G401 (cell line): Measurements from ENCODE around the gene CHCHD3. TPM values are rescaled to one million over a fixed set of nuclear protein-coding genes. Genes with fewer than 3 reads are reported as not detected.
A peak's percentile ranks its signal among the peaks of the same experiment; 100 is the strongest.

ENCODE experiments used
- DNase-seq: peaks from one replicate; pipeline ENCODE4 v3.0.0-alpha.2; 2015; ENCODE audit warnings: low spot score
- in situ Hi-C: cut with HindIII; loops from 2 replicates; pipeline ENCODE4 v1.10.0; 2016; ENCODE audit warnings: low sequenced_read_pairs, mixed read lengths
- total RNA-seq: library from RNA; depleted of rRNA; stranded (reverse); fragments of >200 nt; shearing (Covaris generic); gene quantifications from 2 replicates; pipeline ENCODE4 v1.2.3, GENCODE V29; 2014

The CHCHD3 gene
- total RNA-seq, 1 experiment from 2014 or later, result 220 TPM

DNA sequence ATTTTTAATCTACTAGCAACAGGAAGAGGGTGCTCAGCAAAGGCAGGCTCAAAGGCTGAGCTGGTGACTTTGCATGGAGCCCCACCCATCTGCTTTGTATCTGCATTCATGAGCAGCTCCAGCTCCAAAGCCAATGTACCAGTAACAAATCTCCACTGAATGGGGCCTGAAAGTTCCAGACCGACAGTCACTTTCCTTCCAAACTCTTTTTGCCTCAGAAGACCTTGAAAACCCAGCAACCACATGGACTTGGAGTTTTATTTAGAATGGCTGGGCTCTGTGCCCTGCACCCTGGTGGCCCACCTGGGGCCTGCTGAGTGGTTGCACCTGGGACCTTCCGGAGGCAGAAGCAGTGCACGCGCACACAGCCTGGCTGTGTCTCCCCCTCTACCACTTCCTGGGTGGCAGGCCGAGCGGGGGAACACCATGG lies 310.6 kb downstream of the CHCHD3 start:
- in situ Hi-C loops, result no loop called here
- peak; percentile 47 for DNase-seq

DNA sequence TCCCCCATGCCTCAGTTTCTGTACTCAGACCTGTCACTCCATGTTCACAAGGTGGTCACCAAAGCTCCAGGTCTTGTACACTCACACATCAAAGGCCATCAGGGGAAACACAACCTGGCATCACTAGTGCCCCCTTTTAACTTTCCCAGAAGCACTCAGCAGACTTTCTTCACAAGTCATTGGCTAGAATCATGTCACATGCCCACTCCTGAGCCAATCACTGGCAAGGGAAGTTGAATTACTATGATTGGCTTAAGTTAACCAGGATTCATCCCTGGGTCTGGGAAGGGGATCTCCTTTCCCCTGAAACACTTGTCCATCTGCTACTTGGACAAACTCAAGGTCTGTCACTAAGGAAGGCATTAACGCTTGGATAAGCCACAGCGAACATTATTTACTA lies 311.8 kb downstream of the CHCHD3 start:
- in situ Hi-C loops, result no loop called here

DNA sequence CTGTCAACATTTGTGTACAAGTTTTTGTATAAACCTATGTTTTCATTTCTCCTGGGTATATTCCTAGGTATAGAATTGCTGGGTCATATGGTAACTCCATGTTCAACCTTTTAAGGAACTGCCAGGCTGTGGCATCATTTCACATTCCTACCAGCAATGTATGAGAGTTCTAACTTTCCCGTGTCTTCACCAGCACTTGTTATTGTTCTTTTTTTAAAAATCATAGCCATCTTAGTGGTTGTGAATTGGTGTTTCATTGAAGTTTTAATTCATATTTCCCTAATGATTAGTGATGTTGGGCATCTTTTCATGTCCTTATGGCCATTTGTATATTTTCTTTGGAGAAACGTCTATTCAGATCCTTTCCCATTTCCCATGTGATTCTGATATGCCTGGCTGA lies 312.6 kb downstream of the CHCHD3 start:
- in situ Hi-C loops, result no loop called here
- DNase-seq, result no peak

More for the DNA sequence above, 311.8 kb downstream of the CHCHD3 start:
- DNase-seq, result no peak

DNA sequence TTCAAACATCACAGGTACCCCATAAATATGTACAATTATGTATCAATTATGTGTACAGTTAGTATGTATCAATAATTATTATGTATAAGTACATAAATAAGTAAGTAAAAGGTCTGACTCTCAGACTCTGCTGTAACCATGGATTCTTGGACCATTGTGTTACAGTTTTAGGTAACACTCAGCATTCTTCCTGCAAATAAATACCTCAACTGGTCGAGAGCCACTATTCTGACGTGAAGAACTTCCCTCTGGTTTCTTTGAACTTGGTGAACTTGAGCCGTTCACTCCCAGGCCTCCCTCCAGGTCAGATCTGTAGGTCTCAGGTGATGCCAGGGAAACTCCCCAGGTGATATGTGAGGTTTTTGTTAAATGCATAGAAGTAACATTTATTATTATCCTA lies 313.8 kb downstream of the CHCHD3 start:
- in situ Hi-C loops, result no loop called here
- no peak for DNase-seq

DNA sequence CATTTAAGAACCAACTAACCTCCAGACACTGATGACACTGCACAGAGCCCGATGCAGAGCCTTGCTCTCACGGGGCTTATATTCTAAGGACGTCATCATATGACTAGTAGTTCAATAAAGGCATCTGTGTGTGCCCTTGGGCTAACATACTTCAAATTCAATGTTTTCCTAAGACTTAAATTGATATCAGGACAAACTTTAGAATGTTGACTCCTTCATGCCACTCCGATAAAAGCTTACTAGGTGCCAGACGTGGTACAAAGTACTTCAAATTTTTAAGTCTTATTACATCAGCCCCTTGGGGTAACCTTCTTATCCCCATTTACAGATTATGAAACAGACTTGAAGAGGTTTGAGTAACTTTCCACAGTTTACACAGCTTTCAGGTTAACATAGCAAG lies 314.5 kb downstream of the CHCHD3 start:
- no peak for DNase-seq
- in situ Hi-C loops, result no loop called here

DNA sequence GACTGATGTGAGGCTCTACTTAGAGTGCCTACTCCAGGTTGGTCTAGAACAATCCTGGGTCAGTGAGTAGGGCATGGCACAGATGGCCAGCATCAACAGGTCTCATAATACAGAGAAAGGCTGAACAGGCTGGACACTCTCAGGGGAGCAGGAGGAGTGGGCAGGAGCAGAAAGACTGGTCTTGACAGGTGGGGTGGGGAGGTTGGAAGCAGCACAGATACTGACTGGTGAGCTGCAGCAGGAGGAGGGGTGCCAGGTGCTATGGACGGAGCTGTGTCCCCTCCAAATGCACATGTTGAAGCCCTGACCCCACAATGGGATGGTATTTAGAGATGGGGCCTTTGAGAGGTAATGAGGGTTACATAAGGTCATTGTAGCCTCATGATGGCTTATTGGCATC lies 315.2 kb downstream of the CHCHD3 start:
- in situ Hi-C loops, result no loop called here
- DNase-seq, result no peak

DNA sequence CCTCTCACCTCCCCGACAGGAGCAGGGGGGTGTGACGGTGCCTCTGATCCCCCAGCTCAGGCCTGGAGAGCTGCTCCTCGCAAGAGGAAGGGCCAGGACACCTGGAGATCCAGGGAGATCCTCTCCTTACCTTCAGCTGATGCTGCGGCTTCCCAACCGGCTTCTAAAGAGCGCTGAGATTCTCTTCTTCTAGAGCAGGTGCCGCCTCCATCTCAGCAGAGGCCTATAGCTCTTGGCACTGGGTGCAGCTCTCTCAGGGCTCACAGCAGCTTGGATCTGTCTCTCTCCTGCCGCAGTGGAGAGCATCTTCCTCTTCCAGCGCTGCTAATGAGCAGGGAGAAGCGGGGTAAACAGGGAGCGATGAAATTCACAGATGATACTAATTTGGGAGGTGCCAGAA lies 316.0 kb downstream of the CHCHD3 start:
- no peak for DNase-seq
- in situ Hi-C loops, result no loop called here

DNA sequence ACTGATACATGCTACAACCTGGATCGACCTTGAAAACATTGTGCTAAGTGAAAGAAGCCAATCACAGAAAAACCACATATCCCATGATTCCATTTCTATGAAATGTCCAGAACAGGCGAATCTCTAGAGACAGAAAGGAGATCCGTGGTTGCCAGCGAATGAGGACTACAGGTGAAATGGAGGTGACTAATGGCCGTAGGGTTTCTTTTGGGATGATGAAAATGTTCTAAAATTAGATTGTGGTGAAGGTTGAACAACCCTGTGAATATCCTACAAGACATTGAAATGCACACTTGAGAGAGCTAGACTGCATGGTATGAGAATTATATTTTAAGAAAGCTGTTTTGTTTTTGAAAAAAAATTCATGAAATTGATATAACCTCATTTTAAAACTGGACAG lies 317.1 kb downstream of the CHCHD3 start:
- in situ Hi-C loops, result no loop called here
- DNase-seq, result no peak

DNA sequence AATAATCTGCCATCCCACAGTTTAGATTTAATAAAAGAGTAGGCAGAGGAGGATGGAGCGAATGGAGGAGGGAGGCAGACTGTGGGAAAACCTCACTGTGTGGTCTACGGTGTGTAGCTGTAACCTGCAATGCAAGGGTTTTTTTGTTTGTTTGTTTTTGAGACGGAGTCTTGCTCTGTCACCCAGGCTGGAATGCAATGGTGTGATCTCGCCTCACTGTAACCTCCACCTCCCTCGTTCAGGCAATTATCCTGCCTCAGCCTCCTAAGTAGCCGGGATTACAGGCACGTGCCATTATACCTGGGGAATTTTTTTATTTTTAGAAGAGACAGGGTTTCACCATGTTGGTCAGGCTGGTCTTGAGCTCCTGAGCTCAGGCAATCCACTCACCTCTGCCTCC lies 321.0 kb downstream of the CHCHD3 start:
- in situ Hi-C loops, result no loop called here
- DNase-seq, result no peak

DNA sequence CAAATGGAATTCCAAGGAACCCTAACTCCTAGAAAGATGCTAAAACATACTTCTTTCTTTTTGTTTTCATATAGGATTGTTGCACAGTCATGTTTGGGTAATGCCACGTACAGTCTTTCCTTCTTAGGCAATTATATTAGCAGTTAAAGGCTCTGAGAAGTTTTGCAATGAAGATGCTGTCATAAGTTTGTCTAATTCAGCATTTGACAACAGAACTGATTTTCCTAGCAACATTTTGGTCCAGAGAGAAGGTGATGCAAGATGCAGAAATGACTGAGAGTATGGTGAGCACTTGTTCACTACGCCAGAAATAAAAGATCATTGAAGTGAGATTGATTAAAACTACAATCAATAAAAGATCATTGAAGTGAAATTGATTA lies 321.7 kb downstream of the CHCHD3 start:
- no peak for DNase-seq
- in situ Hi-C loops, result no loop called here

DNA sequence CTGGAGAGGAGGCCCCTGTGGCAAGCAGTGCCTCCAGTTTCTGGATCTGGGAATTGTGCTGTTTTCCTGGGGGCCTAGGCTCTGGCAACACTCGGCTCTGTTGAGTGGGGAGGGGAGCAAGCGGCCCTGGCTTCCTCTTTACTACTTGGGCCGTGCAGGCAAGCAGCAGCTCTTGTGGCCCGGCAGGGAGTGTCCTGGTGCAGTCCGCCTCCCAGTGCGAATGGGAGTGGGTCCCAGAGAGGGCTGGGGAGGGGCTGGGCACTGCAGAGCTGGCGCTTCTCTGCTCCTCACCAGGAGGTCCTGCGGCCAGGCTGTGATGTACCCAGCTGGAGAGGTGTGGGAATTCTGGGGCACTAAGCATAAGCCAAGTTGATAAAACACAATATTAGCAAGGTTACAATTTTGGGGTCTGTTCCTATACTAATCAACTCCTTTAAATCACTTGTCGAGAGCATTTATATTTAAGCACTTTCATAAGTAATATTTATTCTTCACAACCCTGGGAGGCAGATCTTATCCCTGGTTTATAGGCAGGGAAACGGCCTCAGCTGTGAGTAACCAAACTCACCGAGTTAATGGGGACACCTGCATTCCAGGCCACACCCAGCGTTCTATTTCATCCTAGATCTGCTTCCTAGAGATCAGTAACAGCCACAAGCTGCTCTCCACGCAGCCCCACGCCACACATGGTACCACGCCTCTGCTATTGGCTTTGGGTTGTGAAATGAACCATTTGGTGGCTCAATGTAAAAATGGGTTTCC lies 322.2 kb downstream of the CHCHD3 start:
- no peak for DNase-seq
- in situ Hi-C loops, result no loop called here

DNA sequence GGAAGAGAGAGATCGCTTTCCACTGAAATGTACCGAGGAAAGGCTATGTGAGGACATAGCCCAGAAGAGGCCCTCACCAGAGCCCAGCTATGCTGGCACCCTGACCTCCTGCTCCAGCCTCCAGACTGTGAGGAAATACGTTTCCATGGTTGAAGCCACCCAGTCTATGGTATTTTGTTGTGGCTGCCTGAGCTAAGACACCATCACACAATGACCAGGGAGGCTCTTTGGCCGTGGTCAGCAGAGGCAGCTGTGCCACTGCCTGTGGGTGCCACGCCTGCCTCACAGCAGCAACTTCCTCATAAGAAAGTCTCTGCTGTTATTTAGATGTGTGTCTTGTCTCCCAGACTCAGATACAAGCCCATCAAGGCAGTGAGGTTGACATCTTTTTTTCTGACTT lies 322.9 kb downstream of the CHCHD3 start:
- no peak for DNase-seq
- in situ Hi-C loops, result no loop called here

DNA sequence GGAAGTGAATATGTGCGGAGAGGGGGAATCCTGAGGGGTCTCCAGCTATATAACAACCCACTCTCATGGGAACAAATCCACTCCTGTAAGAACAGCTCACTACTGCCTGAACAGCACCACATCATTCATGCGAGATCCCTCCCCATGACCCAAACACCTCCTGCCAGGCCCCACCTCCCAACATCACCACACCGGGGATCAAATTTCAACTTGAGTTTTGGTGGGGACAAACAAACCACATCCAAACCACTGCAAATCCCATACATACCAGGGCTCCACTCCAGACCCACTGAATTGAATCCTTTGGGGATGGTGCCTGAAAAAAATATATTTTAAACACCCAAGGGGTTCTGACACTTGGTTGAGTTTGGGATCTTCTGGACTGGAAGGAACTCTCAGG lies 324.1 kb downstream of the CHCHD3 start:
- no peak for DNase-seq
- in situ Hi-C loops, result no loop called here

DNA sequence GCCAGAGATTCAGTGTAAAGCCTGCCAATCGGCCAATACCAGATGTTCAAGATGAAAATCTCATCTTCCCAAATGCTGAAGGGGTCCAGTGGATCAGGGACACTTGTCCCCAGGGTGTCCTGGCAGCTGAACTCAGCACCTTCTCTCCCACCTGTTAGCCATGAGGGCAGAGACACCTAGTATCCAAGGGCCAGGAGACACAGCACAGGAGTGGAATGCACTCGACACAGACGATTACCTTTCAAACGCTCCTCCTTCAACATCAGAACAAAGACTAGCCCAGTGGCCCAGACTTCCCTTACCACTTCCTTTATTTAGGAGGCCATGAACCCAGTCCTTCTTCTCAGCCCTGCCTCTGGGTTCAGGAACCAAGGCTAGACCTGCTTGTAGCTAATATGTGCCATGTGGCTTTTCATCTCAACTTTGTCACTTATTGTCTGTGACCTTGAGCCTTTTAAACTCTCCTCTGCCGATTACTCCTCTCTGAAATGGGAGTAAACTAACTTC lies 325.4 kb downstream of the CHCHD3 start:
- DNase-seq, result no peak
- in situ Hi-C loops, result no loop called here

DNA sequence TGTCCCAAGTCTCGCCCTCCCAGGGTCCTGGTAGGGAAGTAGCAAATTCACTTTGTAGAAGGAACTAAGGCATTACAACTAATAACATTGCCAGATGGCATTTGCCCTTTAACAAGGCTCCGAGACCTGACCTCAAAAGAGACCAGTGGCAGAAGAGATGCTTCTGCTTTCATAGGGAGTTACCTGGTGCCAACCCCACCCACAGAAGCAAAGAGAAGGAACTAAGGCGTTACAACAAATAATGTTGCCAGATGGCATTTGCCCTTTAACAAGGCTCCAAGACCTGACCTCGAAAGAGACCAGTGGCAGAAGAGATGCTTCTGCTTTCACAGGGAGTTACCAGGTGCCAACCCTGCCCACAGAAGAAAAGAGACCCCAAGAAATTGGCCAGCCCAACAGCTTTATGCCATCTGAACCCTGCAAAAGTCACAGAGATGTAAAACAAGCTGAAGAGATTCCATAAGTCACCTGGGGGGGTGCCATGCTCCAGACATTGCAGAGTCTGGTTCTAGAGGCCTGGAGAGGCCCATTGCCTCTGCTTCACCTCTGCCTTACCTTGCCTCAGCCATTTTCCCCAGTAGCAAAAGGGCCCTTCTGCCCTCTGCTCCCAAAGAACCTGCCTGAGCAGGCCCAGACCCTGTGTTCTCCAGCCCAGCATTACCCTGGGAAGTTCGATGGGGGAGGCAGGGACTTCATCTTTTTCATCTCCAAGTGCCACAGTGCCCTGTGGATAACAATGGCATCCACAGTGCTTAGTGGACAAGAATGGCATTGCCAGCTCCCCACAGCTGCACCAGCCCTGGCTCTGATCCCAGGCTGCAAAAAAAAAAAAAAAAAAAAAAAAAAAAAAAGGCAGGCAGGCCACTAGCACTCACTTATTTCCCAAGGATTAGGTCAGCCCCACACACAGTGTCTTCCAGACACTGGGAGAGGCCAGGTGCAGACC lies 326.1 kb downstream of the CHCHD3 start:
- DNase-seq, result no peak
- in situ Hi-C loops, result no loop called here

DNA sequence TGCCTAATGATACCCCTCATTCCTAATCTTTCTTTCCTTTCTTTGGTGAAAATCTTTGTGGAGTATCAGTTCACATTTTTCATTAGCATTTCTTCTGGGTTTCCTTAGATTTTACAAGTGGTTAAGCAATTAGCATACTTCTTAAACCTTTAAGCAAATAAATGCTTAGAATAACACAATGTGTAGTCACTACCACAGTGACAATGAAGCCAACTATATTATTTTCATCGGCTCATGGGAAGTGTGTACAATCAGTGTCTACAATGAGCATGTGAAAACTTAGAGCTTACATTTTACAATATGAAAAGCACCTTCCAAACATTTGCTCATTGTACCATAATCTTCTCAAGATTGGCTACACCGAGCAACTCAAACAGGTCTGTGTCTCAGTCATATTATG lies 329.5 kb downstream of the CHCHD3 start:
- no peak for DNase-seq
- in situ Hi-C loops, result no loop called here

DNA sequence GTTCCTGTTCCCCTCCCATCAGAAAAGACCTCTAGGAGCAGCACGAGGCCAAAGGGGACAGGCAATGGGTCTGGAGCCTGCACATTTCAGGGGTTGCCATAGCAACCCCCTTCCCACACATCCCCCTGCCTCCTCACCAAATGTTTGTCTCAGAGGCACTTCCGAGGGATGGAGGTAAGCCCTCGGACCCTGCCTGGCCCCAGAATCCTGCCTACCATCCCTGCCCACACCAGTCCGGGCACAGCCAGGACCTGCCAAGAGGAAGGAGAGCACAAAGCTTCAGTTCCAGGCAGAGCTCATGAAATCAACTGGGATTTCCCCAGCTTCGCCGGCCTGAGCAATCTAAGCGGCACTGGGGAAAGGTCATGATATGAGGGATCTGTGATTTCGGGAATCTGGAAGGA lies 330.6 kb downstream of the CHCHD3 start:
- in situ Hi-C loops, result no loop called here
- no peak for DNase-seq

DNA sequence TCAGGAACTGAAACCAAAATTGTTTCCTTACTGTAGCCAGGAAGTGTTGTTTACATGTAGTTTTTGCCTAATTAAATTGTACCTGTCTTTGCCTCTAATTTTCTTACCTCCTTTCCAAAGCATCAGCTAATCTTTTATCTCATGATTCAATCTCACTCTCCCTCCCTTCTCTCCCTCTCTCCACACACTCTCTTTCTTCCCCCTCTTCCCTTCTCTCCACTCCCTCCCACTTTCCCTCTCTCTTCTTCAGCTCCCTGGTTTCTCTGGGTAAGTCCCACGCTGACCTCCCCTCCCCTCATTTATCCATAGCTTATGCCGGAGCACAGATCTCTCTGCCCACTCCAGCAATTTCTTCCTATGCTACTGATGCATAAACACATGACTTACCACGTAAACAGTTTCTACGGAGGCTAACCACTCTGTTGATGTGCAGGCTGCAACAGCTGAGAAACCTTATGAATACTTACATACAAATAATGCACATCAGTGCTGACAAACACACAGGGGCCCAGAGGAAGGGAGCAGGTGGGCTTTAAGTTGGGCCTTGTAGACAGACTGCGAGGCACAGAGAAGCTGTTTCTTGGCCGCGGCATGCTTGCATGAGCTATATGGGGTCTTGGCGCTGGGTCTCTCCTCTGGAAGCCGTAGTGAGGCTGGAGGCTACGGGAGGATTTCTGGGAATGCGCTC lies 331.2 kb downstream of the CHCHD3 start:
- DNase-seq, result no peak
- in situ Hi-C loops, result no loop called here

DNA sequence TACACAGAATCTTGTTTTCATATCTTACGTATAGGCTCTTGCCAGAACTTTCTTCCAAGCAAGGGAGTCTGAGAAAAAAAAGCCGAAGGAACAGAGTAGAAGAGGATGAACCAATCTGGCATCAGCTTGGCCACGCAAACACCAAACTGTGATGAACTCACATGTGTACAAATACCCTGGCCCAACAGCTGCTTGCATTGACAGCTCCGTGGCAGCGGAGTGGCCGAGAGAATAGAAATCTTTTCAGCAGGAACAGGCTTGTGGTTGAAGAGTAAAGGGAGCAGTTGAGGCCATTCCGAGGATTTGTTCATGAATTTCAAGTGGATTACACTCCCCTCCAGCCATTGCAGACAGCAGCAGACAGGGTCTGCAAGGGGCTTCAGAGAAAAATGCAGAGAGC lies 331.8 kb downstream of the CHCHD3 start:
- DNase-seq, result no peak
- in situ Hi-C loops, result no loop called here

DNA sequence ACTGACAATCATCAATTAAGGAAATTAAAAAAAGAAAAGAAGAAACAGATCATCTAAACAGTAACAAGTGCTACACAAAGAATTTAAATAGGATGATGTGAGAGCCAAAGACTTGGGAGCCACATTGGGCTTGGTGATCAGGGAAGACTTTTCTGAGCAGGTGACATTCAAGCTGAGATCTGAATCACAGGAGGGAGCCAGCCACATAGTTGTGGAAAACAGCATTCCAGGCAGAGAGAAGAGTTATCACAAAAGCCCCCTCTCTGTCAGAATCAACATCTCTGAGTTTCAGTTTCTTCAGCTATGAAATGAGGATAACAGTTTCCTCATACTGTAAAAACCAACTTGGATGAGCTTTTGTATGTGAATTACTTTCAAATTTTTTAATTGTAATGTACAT lies 336.4 kb downstream of the CHCHD3 start:
- no peak for DNase-seq
- in situ Hi-C loops, result no loop called here
